Peyer's patch (tissue), 4 donors: ENCODE measurements around the gene NMRK2. TPM values are rescaled to one million over a fixed set of nuclear protein-coding genes. Genes with fewer than 3 reads are reported as not detected.

Experiments
- small RNA-seq, 2 donors: library from RNA; depleted of rRNA; stranded (forward); fragments of <200 nt; gene quantifications; one replicate each; pipeline ENCODE3, GENCODE V24; 2016
- total RNA-seq, 4 donors: library from RNA; depleted of rRNA; stranded (reverse); fragments of >200 nt; gene quantifications; one replicate each; pipeline ENCODE4 v1.1.0, GENCODE V29; 2016

Gene NMRK2
- total RNA-seq, 4 donors from 2014 or later = not detected

Small RNA genes lying within 50 kb of the gene (small RNA-seq; reads per million reads assigned to genes)
- gene RN7SL202P = 0 reads per million in 2 donors
- gene SNORD37 = 4.2 to 12.7 reads per million in 2 donors

Other genes starting within 250 kb of the NMRK2 start
- gene PIP5K1C, start 232.6 kb upstream of the NMRK2 start, total RNA-seq = 10 to 100 TPM; 22.6 to 27.2 (median 26.1) TPM
- 100 to 1,000 TPM in 3 of 4 donors, 10 to 100 TPM in 1; 93.3 to 364 (median 286) TPM for gene TJP3, start 224.7 kb upstream of the NMRK2 start, total RNA-seq
- 10 to 100 TPM; 28.5 to 48.1 (median 41.8) TPM for gene APBA3, start 171.4 kb upstream of the NMRK2 start, total RNA-seq
- 10 to 100 TPM; 21.4 to 58.5 (median 47.2) TPM for gene MRPL54, start 170.4 kb upstream of the NMRK2 start, total RNA-seq
- gene RAX2, start 160.8 kb upstream of the NMRK2 start, total RNA-seq = not detected
- 10 to 100 TPM in 1 of 4 donors, 1 to 10 TPM in 3; 2.5 to 13.1 (median 5.6) TPM for gene MATK, start 146.7 kb upstream of the NMRK2 start, total RNA-seq
- not detected for gene ZFR2, start 64.0 kb upstream of the NMRK2 start, total RNA-seq
- under 1 TPM in 2 of 4 donors, not detected in 2; 0.13 to 0.47 TPM for gene ATCAY, start 52.4 kb upstream of the NMRK2 start, total RNA-seq
- gene DAPK3, start 38.0 kb downstream of the NMRK2 start, total RNA-seq = 100 to 1,000 TPM in 1 of 4 donors, 10 to 100 TPM in 3; 61.3 to 106 (median 88.1) TPM
- gene EEF2, start 52.4 kb downstream of the NMRK2 start, total RNA-seq = 1,000 to 10,000 TPM in 3 of 4 donors, 100 to 1,000 TPM in 1; 914 to 1,425 (median 1,203) TPM
- 10 to 100 TPM; 15.9 to 47.9 (median 24.2) TPM for gene PIAS4, start 74.7 kb downstream of the NMRK2 start, total RNA-seq
- 100 to 1,000 TPM in 2 of 4 donors, 10 to 100 TPM in 2; 74.3 to 149 (median 96.1) TPM for gene ZBTB7A, start 133.8 kb downstream of the NMRK2 start, total RNA-seq
- 100 to 1,000 TPM; 168 to 283 (median 220) TPM for gene MAP2K2, start 191.1 kb downstream of the NMRK2 start, total RNA-seq
- 100 to 1,000 TPM in 3 of 4 donors, 10 to 100 TPM in 1; 45.4 to 528 (median 270) TPM for gene CREB3L3, start 220.6 kb downstream of the NMRK2 start, total RNA-seq
- gene SIRT6, start 249.5 kb downstream of the NMRK2 start, total RNA-seq = 100 to 1,000 TPM in 1 of 4 donors, 10 to 100 TPM in 3; 55.3 to 115 (median 84.9) TPM
- 1 to 10 TPM in 3 of 4 donors, under 1 TPM in 1; 0.83 to 3.9 (median 1.6) TPM for gene ANKRD24, start 249.6 kb downstream of the NMRK2 start, total RNA-seq